ACC112 (cell line): Measurements from ENCODE around the gene EIF3I.
A peak's percentile ranks its signal among the peaks of the same experiment; 100 is the strongest.

Experiments used
- H2AFZ ChIP-seq: fragments of 200-600 bp; sonication (generic); one replicate; pipeline ENCODE4 v1.6.0; 2017; ENCODE audit warnings: antibody characterized with exemption, low read length; ENCODE audit not compliant: unreplicated experiment
- H3K27ac ChIP-seq: fragments of 200-600 bp; sonication (generic); 2 replicates; pipeline ENCODE4 v1.5.1; 2014; ENCODE audit warnings: low read depth, mild to moderate bottlenecking, antibody characterized with exemption, low read length, moderate library complexity
- H3K27me3 ChIP-seq: fragments of 200-600 bp; sonication (generic); 2 replicates; pipeline ENCODE4 v1.6.1; 2014; ENCODE audit warnings: mild to moderate bottlenecking, antibody characterized with exemption, low read length, moderate library complexity, mixed read lengths; ENCODE audit not compliant: insufficient read depth
- H3K36me3 ChIP-seq: fragments of 200-600 bp; sonication (generic); 2 replicates; pipeline ENCODE4 v1.6.1; 2016; ENCODE audit warnings: mild to moderate bottlenecking, antibody characterized with exemption, low read length, moderate library complexity, mixed read lengths; ENCODE audit not compliant: insufficient read depth
- H3K4me1 ChIP-seq: fragments of 200-600 bp; sonication (generic); one replicate; pipeline ENCODE4 v1.6.1; 2016; ENCODE audit warnings: low read length, mixed read lengths; ENCODE audit not compliant: insufficient read depth, unreplicated experiment, control insufficient read depth
- H3K4me3 ChIP-seq: fragments of 200-600 bp; sonication (generic); 2 replicates; pipeline ENCODE4 v1.5.1; 2014; ENCODE audit warnings: mild to moderate bottlenecking, low read depth, low read length
- H3K79me2 ChIP-seq: fragments of 200-600 bp; sonication (generic); one replicate; pipeline ENCODE4 v1.6.0; 2016; ENCODE audit warnings: low read length; ENCODE audit not compliant: control insufficient read depth, unreplicated experiment, insufficient read depth

EIF3I gene

DNA sequence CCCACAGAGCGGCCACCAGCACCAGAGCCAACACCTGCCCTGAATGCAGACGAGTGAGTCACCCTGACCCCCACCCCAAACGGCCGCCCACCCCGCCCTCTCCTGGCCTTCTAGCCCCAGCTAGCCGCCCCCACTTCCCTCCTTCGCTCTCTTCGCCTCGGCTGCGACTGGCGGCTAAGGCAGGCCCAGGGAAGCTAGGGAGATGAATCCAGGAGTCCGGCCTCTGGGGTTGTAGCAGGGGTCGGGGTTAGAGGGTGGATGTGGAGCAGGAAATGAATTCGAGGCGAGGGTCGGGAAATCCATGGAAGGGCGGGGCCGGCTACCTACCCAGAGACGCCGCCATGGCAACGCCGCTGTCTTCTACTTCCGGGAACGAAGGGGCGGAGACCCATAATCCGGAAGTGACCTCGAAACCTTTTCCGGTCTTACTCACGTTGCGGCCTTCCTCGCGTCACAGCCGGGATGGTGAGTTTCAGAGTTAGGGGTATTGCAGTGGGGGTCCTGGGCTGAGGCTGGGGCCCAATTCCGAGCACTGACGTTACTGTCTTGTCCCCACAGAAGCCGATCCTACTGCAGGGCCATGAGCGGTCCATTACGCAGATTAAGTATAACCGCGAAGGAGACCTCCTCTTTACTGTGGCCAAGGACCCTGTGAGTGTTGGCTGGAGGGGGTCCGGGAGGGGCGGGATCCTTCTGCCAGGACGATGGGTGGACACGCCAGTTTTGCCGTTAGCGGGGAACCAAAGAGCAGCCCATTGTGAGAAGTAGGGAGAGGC is at the start of gene EIF3I, which contains the start of gene TMEM234:
Gene EIF3I (plus strand): TSS at position 428 of the 776 bp plus-strand sequence. CDS start 35 bp downstream, at position 463.
Gene TMEM234 (minus strand): TSS at position 374 of the 776 bp plus-strand sequence. CDS start 31 bp downstream, at position 343.
- Histone ChIP-seq H3K4me1 (peaks cover 30% of the 10 kb centered on the region), H3K27me3 (no peaks in the 10 kb centered on the region), H3K79me2 (peaks cover 34% of the 10 kb centered on the region), H2AFZ (peak within 1 kb of the TSS; percentile 79), H3K36me3 (peaks cover 3% of the 10 kb centered on the region; the same call in 1 of the 2 replicates), H3K4me3 (peak within 1 kb of the TSS; percentile 95), H3K27ac (peak within 1 kb of the TSS; percentile 81)

DNA sequence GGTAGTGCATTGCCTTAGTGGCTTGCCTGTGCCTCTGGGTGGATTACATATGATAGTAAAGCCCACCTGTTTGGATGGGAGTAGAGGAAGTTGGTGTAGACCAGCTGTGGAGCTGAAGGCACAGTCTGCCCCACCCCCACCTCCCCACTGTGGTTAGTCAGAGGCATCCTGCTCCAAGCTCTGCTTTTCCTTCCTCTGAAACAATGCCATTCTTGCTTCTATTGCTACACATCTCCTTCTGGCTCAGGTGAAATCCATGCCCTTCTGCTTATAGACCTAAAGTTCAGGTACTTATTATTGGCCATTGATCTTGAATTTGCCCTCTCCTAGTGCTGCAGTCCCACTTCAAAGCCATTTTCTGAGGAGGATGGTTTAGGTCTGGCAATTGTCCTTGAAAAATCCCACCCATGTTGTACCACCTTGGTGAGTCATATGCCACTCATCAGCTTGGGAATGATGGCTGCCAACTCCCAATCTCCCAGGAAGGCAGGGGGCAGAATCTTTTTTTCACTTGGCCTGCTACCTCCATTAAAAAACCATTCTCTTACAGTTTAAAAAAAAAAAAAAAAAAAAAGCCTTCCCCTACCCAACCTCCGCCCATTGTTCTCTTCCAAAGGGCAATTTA is 49.5 kb upstream of the EIF3I start:
- Histone ChIP-seq H3K4me1 (peaks cover 13% of the 10 kb centered on the region), H3K36me3 (peaks cover 21% of the 10 kb centered on the region), H3K4me3 (no peak overlapping the region), H3K27me3 (no peaks in the 10 kb centered on the region), H3K27ac (no peak overlapping the region), H2AFZ (no peak overlapping the region), H3K79me2 (no peaks in the 10 kb centered on the region)

DNA sequence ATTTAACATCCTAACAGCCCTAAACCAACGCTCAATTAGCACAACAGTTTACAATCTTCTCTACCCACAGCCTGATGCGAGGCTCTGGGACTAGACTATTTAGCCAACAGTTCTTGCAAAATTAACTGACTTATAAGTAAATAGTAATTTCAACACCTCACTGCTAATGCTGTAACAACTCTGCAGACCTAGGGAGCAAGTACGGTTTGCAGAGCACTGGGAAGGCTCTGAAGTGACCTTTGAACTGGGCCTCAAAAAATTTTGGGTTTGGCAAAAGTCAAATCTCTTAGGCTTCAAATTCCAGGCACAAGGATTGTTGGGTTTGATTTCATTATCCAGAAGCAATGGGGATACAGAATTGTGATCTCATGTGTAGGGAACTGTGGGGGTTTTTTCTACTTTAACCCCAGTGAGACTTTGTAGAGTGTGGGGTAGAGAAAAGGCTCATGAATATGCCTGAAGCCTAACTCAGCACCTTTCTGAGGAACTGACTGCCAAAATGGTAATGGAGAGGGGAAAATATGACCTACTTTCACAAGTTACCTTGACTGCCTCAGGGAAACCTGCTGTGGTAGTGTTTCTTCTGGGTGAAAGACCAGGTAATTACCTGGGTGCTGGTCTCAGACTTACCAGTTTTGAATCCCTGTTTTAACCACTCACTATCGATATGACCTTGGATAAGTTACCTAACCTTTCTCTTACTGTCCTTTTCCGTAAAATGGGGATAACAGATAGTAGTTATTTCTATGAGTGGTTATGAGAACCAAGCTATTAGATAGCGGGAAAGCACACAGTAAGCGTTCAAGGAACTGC is 43.6 kb upstream of the EIF3I start:
- Histone ChIP-seq H3K36me3 (0 out of 2 replicates have a peak, but pooled peaks cover 1% of the 10 kb centered on the region), H3K27ac (peak overlapping the region; percentile 91), H3K27me3 (no peaks in the 10 kb centered on the region), H3K4me3 (peak overlapping the region; percentile 90), H2AFZ (peak overlapping the region; percentile 98), H3K4me1 (peaks cover 16% of the 10 kb centered on the region), H3K79me2 (peaks cover 31% of the 10 kb centered on the region)

DNA sequence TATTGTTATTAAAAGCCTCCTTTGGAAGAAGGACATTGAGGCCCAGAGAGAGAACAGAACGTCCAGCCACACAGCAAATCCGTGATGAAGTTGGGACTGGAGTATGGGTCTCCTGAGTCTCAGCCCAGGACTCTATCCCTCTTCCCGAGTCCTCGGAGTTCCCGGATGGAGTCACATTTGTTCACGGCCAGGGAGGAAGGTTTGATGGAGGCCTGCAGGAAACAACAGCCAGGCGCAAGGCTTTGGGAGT is 43.1 kb upstream of the EIF3I start:
- H3K79me2 ChIP-seq = peaks cover 36% of the 10 kb centered on the region
- H3K36me3 ChIP-seq = peaks cover 3% of the 10 kb centered on the region
- peak overlapping the region; percentile 98 for H2AFZ ChIP-seq
- H3K27me3 ChIP-seq = no peaks in the 10 kb centered on the region
- H3K27ac ChIP-seq = peak overlapping the region; percentile 91
- peaks cover 20% of the 10 kb centered on the region for H3K4me1 ChIP-seq
- peak overlapping the region; percentile 90 for H3K4me3 ChIP-seq

DNA sequence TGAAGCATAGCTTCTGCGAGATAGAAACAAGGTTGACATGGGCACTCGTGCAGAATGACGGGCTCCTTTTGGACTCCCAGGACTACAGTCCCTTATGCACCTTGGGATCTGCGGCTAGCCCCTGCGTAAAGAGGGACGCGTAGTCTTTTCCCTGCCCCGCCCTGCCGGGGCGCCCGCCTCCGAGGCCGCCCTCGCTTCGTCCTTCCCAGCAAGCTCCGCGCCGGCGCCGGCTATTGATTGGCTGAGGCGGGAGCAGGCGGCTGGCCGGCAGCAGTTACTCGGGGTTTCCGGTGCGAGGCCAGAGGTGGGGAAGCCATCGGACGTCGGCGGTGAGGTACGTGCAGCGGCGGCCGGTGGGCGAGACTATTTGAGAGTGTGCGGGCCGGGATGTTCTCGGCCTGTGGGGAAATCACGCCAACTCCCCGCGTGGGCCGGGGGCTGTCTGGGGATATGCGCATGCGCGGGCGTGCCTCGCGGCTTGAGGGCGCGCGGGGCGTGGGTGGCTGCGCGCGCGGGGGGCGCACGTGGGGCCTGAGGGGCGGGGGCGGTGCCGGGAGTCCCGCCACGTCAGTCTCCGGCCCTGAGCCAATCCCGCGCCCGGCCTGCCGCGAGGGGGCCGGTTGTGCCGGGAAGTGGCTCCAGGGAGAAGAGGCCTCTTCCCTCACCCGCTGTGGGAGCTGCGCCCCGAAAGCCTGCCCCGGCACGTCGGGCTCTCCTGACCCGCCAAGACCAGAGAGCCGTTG is 42.6 kb upstream of the EIF3I start, which contains the start of gene TXLNA:
Gene TXLNA (plus strand): TSS at position 233 of the 743 bp plus-strand sequence. CDS start 671 bp downstream, outside the sequence.
- Histone ChIP-seq H3K27ac (peak within 1 kb of the TSS; percentile 91), H2AFZ (peak within 1 kb of the TSS; percentile 98), H3K36me3 (peaks cover 8% of the 10 kb centered on the region), H3K79me2 (peaks cover 41% of the 10 kb centered on the region), H3K27me3 (no peaks in the 10 kb centered on the region), H3K4me3 (peak within 1 kb of the TSS; percentile 90), H3K4me1 (peaks cover 25% of the 10 kb centered on the region)

DNA sequence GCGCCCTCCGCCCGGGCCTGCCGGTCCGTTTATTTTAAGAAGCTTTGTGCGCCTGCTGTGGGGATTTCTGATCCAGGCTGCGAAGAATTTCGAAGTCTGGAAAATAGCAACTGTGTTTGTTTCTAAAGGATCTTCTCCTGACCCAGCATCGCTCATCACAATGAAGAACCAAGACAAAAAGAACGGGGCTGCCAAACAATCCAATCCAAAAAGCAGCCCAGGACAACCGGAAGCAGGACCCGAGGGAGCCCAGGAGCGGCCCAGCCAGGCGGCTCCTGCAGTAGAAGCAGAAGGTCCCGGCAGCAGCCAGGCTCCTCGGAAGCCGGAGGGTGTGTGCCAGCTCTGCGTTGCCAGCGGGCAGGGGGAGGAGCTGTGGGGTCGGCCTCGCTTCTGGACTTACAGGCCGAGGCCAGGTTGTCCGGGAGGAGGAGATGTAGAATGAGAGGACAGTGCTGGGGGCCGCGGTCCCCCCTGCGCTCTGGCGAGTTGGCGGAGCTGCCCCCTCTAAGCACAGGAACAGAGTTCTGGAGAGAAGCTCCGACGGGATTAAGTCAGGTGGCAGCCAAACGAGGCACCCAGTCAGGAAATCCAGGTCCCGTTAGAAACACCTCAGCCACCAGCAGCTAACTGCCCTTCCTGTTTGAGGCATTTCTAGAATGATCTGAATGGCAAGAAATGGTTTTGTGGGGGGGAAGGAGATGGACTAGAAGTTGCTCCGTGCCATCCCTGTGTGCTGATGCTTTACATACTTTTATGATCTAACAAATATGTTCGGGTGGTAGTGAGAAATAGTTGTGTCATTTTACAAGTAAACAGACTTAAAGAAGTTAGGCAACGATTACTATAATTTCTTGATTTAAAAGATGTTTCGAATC is 41.8 kb upstream of the EIF3I start:
- Histone ChIP-seq H3K4me1 (peaks cover 30% of the 10 kb centered on the region), H2AFZ (peak overlapping the region; percentile 73), H3K27ac (peak overlapping the region; percentile 91), H3K27me3 (no peaks in the 10 kb centered on the region), H3K79me2 (peaks cover 46% of the 10 kb centered on the region), H3K36me3 (peaks cover 13% of the 10 kb centered on the region), H3K4me3 (peak overlapping the region; percentile 90)

DNA sequence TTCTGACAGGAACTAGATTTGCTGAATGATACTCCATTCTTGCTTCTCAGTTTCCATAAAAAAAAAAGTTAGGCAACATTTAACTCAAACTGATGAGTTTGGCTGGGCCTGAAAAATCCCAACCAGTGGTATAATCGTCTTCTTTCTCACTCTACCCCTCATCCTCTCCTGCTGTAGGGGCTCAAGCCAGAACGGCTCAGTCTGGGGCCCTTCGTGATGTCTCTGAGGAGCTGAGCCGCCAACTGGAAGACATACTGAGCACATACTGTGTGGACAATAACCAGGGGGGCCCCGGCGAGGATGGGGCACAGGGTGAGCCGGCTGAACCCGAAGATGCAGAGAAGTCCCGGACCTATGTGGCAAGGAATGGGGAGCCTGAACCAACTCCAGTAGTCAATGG is 41.1 kb upstream of the EIF3I start:
- H3K27ac ChIP-seq = peak overlapping the region; percentile 91

DNA sequence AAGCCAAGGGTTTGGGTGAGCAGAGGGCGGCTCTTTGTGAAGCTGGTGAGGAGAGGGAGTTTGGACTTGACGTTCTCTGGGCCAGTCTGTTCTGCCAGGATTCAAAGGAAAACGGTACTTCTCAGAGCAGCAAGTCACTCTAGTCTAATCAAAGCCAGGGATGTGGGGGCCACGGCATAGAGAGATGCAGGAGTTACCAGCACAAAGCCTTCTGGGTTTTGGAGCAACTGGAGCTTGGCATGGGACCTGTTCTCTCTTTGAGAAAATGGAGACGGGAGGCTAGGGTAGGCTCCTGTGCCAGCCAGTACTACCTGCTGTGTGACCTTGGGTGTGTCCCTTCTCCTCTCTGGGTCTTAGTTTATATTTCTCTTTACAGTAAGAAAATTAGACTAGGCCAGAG is 40.6 kb upstream of the EIF3I start:
- H2AFZ ChIP-seq = no peak overlapping the region
- H3K4me3 ChIP-seq = peak overlapping the region; percentile 90
- no peaks in the 10 kb centered on the region for H3K27me3 ChIP-seq
- H3K79me2 ChIP-seq = peaks cover 56% of the 10 kb centered on the region
- H3K27ac ChIP-seq = peak overlapping the region; percentile 91; the same call in 1 of the 2 replicates
- peaks cover 21% of the 10 kb centered on the region for H3K36me3 ChIP-seq
- H3K4me1 ChIP-seq = peaks cover 40% of the 10 kb centered on the region

More for the DNA sequence above, 41.1 kb upstream of the EIF3I start:
- H3K79me2 ChIP-seq = peaks cover 51% of the 10 kb centered on the region
- H2AFZ ChIP-seq = no peak overlapping the region
- no peaks in the 10 kb centered on the region for H3K27me3 ChIP-seq
- peaks cover 17% of the 10 kb centered on the region for H3K36me3 ChIP-seq
- peaks cover 35% of the 10 kb centered on the region for H3K4me1 ChIP-seq
- peak overlapping the region; percentile 90 for H3K4me3 ChIP-seq

DNA sequence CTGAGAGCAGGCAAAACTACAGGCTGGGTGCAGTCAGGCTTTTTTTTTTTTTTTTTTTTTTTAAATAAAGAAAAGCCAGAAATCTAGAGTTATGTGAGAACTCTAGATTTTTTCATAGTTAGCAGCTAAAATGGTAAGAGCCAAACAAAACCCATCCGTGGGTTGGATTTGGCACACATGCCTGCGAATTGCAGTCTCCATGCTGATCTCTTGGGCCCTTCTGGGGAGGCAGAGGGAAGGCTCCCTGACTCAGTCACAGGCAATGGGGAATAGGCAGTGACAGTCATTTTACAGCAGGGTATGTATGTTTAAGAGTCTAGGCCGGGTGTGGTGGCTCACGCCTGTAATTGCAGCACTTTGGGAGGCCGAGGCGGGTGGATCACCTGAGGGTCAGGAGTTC is 40.1 kb upstream of the EIF3I start:
- Histone ChIP-seq H3K4me1 (peaks cover 41% of the 10 kb centered on the region), H3K4me3 (peak overlapping the region; percentile 90), H2AFZ (no peak overlapping the region), H3K36me3 (peaks cover 24% of the 10 kb centered on the region), H3K79me2 (peaks cover 61% of the 10 kb centered on the region), H3K27me3 (no peaks in the 10 kb centered on the region), H3K27ac (no peak overlapping the region)
